Activated CD4-positive, alpha-beta T cell treated with anti-CD3 and anti-CD28 coated beads, Interleukin-2, amount 10 ng/mL, durations not matched to agents 24 days and 14 days (primary cell): Measurements from ENCODE around the gene OR4S1. TPM values are rescaled to one million over a fixed set of nuclear protein-coding genes. Genes with fewer than 3 reads are reported as not detected.

Source experiments
- total RNA-seq: library from RNA; stranded (reverse); gene quantifications from 2 replicates; pipeline ENCODE4 v1.2.3, GENCODE V29; 2022

The OR4S1 gene
- total RNA-seq, 1 donor from 2014 or later: not detected

Other genes starting within 250 kb of the OR4S1 start
- gene OR4B1, start 89.4 kb upstream of the OR4S1 start, total RNA-seq: not detected in 2 replicates
- gene OR4X2, start 61.1 kb upstream of the OR4S1 start, total RNA-seq: not detected in 2 replicates
- gene OR4X1, start 42.4 kb upstream of the OR4S1 start, total RNA-seq: not detected in 2 replicates
- not detected in 2 replicates for gene OR4C3, start 18.7 kb downstream of the OR4S1 start, total RNA-seq
- not detected in 2 replicates for gene OR4C5, start 60.2 kb downstream of the OR4S1 start, total RNA-seq
- gene OR4A47, start 182.6 kb downstream of the OR4S1 start, total RNA-seq: not detected in 2 replicates